Umbilical cord (tissue), 2 donors: Measurements from ENCODE around the gene DPP6. TPM values are rescaled to one million over a fixed set of nuclear protein-coding genes. Genes with fewer than 3 reads are reported as not detected.
"Not testable (repeated sequence)": the region's sequence is repeated elsewhere in the genome, so short reads cannot be mapped to it uniquely, and the experiment has no call there.

Experiments
- DNase-seq: peaks from one replicate; pipeline ENCODE4 v3.0.0-alpha.2; 2015; ENCODE audit warnings: low spot score
- total RNA-seq: library from RNA; depleted of rRNA; stranded (reverse); fragments of >200 nt; gene quantifications from one replicate; pipeline ENCODE4 v1.2.3, GENCODE V29; 2014; ENCODE audit warnings: low replicate concordance; ENCODE audit not compliant: insufficient read depth

Gene DPP6
- total RNA-seq, 1 donor from 2014 or later, result 1.2 TPM

DNA sequence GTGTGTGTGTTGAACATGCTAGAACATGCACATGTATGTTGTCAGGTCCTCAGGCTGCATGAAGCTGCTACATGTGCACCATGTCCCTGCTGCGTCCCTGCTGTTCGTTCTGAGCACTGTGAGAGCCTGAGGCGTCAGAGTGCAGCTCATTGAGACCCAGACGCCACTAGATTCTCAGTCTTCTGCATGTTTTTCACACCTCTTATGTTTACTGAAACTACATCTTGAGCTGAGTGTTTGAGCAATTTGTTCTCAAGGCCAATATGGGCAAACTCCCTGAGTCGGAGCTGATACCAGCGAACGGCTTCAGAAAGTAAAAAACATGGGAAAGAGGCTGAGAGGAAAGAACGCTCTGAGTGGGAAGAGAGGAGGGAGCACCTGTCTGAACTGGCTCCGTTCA, 600.4 kb downstream of the DPP6 start:
- no peak for DNase-seq

- DNase-seq, result no peak
Measured at GRCh38 chr7:154653281-154653680, 601.1 kb downstream of the DPP6 start.

- no peak for DNase-seq
Measured at GRCh38 chr7:154656618-154657017, 604.4 kb downstream of the DPP6 start.

DNA sequence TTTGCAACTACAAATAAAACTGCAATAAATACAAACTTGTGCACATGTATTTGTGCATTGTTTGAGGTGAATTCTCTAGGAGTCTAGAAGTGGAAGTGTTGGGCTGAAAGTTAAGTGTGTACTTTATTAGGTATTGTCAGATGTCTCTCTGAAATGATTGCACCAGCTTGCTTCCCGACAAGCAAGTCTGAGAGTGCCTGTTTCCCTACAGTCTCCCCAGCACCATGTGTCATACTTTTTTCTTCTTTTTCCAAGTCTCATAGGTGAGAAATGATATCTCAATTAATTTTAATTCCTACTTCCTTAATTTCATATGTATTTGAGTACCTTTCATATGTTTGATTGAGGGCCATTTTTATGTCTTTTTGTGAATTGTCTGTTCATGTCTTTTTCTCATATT, 614.6 kb downstream of the DPP6 start:
- DNase-seq, result no peak

DNA sequence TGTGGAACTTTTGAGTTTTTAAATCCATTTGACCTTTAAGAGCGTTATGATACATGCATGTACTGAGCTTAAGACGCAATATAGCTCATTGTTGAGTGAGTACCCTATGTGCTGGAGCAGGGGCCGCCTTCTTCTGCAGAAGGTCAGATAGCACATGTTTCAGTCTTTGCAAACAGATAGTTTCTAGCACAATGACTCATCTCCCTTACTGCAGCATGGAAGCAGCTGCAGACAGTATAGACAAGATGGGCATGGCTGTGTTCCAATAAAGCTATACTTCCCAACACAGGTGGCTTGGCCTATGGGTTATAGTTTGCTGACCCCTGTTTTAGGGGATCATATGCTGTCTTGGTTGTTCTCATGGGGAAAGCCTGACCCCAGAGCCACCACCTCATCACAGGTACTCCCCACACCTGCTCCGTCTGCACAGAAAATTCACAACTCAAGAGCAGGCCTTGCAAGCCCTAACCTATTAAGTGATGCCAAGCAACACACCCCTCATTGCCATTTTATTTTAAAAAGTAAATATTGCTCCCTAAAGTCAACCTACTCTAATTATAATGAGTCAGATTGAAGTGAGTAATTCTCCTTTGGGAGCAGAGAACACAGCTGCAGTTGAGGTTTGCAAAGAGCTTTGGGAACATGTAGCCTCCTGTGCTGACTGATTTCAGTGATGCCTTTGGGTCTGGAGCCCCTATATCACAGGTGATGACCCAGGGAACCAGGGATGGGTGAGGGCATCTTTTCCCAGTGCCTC, 620.6 kb downstream of the DPP6 start:
- DNase-seq, result no peak

DNA sequence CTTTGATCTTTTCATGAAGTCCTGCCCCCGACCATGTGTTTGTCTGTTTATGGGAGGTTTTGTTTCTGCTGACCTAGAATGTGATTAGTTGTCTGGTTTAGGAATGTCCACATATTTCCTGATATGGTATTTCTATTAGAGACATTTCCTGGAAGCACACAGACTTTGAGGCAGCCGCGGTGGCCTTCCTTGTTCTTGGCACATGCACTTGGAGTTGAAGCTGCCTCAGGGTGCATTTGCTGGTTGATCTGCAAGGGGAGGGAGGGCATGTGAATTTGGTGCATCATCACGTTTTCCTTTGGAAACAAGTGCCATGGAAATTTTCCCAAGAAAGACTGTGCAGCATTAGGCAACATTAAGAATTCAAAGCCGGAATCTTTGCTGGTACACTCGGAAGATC, 622.0 kb downstream of the DPP6 start:
- DNase-seq, result no peak

DNA sequence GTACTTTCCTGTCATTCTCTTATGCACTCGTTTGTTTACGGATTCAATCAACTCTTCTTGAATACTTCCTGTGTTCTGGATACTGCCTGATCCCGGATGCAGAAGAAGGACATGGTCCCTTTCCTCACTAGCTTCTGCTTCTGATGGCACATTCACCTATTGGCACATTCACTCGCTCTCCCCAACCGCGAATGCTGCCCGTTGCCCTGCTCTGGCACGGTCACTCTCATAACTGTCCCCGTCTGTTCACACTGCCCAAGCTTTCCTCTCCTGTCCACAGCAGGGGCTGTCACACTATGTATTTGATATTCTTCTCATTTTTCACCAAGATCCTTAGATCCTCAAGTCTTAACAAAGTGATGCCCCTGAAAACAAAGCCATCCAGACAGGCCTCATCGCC, 623.4 kb downstream of the DPP6 start:
- no peak for DNase-seq

GRCh38 chr7:154676033-154676421, 623.8 kb downstream of the DPP6 start:
- not testable (repeated sequence) for DNase-seq

DNA sequence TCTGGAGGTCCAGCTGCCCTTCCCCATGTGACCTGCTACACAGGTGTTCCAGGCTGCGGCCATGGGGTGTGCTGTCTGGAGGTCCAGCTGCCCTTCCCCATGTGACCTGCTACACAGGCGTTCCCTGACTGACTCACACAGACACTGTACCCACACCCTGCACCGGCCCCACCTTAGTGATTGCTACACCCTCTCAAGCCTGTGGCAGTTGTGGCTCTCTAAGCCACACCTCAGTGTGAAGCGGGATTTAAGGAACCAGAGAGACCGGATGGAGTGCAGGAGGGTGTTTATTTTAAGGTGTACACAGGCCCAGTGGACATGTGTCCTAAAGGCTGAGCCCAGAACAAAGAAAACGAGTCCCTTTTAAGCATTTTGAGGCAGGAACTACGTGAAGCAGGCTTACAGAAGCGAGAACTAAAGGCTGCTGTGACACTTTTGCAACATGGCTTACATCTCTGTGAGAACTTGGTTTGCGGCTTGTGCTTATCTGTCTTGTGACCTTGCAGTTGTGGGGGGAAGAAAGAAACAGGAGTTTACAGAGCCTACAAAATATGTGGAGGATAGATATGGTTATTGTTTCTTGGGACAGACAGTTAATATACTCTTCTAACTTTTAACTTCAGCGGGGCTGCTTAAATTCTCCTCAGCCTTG, 624.4 kb downstream of the DPP6 start:
- no peak for DNase-seq

- no peak for DNase-seq
Measured at GRCh38 chr7:154677454-154677853, 625.3 kb downstream of the DPP6 start.

GRCh38 chr7:154678001-154678550, 625.9 kb downstream of the DPP6 start:
- DNase-seq, result not testable (repeated sequence)

GRCh38 chr7:154679379-154680053, 627.3 kb downstream of the DPP6 start:
- DNase-seq, result no peak

DNA sequence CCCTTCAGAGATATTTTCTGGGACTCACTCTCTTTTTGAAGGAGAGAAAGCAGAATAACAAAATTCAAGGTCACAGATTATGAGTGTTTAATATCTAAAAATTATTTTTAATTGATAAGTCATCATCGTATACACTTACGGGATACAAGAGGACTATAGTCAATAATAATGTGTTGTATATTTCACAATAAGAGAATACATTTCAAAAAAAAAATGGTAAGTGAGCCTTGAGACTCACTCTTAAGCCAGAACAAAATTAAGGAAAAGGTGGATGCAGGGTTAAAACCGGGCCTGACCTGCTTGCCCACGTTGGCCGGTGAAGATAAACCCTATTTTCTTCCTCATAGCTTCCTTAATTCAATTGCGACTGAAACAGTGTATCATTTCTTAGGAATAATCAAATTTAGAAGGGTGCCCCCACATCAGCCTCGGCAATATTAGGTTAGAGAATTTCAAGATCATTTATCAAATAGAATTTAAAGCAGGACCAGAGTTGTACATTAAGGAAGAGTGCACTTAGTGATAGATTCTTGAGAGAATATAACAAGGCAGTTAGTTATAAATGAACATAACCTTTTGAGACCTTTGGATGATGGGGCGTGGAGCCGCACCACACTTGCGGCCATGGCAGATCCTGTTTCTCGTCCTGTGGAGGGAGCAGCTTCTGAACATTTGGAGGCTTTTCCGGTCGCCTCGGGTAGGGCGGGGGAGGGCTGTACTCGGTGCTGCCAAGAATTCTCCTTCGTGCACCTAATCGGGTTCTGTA, 628.9 kb downstream of the DPP6 start:
- DNase-seq, result no peak

GRCh38 chr7:154682003-154682402, 629.8 kb downstream of the DPP6 start:
- no peak for DNase-seq

GRCh38 chr7:154684666-154685563, 632.7 kb downstream of the DPP6 start:
- no peak for DNase-seq

- DNase-seq, result no peak
Measured at GRCh38 chr7:154685564-154685901, 633.3 kb downstream of the DPP6 start.

DNA sequence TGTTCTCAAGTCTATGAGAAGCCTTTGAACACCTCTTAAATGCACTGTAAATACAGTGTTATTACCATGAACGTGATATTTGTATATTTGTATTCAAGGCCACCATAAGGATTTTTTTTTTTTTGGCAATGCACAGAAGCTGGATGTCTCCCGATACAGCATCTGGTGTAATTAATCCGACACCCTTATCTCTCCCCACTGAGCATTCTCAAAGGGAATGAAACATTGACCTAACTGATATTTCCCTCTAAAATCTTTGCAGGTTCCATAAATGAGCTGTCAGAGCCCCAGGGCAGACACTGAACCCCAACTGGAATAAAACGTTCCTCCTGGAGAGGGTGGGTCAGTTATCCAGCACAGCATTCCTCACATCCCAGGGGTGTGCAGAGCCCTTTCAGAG, 634.1 kb downstream of the DPP6 start:
- DNase-seq, result no peak

DNA sequence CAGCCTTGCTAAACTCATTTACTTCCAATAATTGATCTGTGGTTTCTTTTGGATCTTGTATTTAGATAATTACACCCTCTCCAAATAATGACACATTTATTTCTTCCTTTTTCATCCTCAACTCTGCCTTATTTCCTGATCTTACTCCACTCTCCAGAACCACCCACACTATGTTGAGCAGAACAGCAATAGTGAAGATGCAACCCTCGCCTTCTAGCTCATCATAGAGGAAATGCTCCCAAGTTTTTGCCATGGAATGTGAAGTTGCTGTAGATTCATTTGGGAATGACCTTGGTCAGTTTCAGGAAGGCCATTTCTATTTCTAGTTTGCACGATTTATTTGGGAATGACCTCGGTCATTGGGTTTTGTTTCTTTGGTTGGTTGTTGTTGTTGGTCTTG, 636.8 kb downstream of the DPP6 start:
- no peak for DNase-seq

DNA sequence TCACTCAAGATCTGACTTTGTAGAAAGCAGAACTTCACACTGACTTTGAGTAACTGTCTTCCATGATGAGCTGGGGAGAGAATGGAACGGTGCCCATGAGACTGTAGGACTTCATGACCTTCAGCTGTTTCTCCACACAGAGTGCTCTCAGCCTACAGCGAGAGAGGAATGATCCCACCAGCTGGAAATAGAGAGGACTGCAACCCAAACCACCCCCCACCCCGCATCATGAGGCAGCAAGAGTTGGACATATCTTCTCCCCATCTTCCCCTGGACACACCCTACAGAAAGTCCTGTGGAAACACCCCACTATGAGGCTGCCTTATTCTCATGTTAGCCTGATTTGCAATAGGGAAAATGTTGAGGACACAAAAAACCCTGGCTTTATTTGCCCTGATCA, 638.2 kb downstream of the DPP6 start:
- no peak for DNase-seq

GRCh38 chr7:154693661-154694060, 641.5 kb downstream of the DPP6 start:
- DNase-seq, result no peak

- DNase-seq, result no peak
Measured at GRCh38 chr7:154695836-154696235, 643.6 kb downstream of the DPP6 start.
